ENCODE results near the gene TRPM3.

Gene TRPM3

GRCh38 chr9:70533492-70533891 is 587.9 kb downstream of the TRPM3 start:
- Histone ChIP-seq H3K4me3 (ENCODE audit: extremely low read depth, insufficient read depth, low read length, poor library complexity, severe bottlenecking) (no peak overlapping the region), H3K4me1 (ENCODE audit: control insufficient read depth, insufficient read depth, low read length, poor library complexity, severe bottlenecking) (no peaks in the 10 kb centered on the region), H3K27ac (ENCODE audit: low read depth, low read length, severe bottlenecking) (no peak overlapping the region), H3K9me3 (ENCODE audit: control insufficient read depth, low read length) (no peaks in the 10 kb centered on the region), H3K36me3 (ENCODE audit: control insufficient read depth, insufficient read depth, low read length) (no peaks in the 10 kb centered on the region)
- WGBS, 2 experiments (ENCODE audit: insufficient coverage in 2 of 2), result 75 to 98% methylated on average over 3 to 5 of the region's 5 CpGs

- Histone ChIP-seq H3K27ac (ENCODE audit: low read depth, low read length, severe bottlenecking) (no peak overlapping the region), H3K4me3 (ENCODE audit: extremely low read depth, insufficient read depth, low read length, poor library complexity, severe bottlenecking) (no peak overlapping the region), H3K4me1 (ENCODE audit: control insufficient read depth, insufficient read depth, low read length, poor library complexity, severe bottlenecking) (no peaks in the 10 kb centered on the region), H3K36me3 (ENCODE audit: control insufficient read depth, insufficient read depth, low read length) (no peaks in the 10 kb centered on the region), H3K9me3 (ENCODE audit: control insufficient read depth, low read length) (no peaks in the 10 kb centered on the region)
- 90 to 95% methylated on average over 4 to 6 of the region's 6 CpGs for WGBS, 2 experiments (ENCODE audit: insufficient coverage in 2 of 2)
These were observed 588.7 kb downstream of the TRPM3 start for GRCh38 chr9:70532716-70533115.

- no peak overlapping the region for H3K4me3 ChIP-seq (ENCODE audit: extremely low read depth, insufficient read depth, low read length, poor library complexity, severe bottlenecking)
- H3K27ac ChIP-seq (ENCODE audit: low read depth, low read length, severe bottlenecking), result no peak overlapping the region
- H3K9me3 ChIP-seq (ENCODE audit: control insufficient read depth, low read length), result no peaks in the 10 kb centered on the region
- H3K36me3 ChIP-seq (ENCODE audit: control insufficient read depth, insufficient read depth, low read length), result no peaks in the 10 kb centered on the region
- WGBS, 2 experiments (ENCODE audit: insufficient coverage in 2 of 2), result 71 to 100% methylated on average over 1 of the region's 1 CpG
- no peaks in the 10 kb centered on the region for H3K4me1 ChIP-seq (ENCODE audit: control insufficient read depth, insufficient read depth, low read length, poor library complexity, severe bottlenecking)
These were observed 590.1 kb downstream of the TRPM3 start for GRCh38 chr9:70531311-70531710.

GRCh38 chr9:70530716-70531115 is 590.7 kb downstream of the TRPM3 start:
- H3K4me1 ChIP-seq (ENCODE audit: control insufficient read depth, insufficient read depth, low read length, poor library complexity, severe bottlenecking), result no peaks in the 10 kb centered on the region
- H3K36me3 ChIP-seq (ENCODE audit: control insufficient read depth, insufficient read depth, low read length), result no peaks in the 10 kb centered on the region
- no peak overlapping the region for H3K27ac ChIP-seq (ENCODE audit: low read depth, low read length, severe bottlenecking)
- H3K4me3 ChIP-seq (ENCODE audit: extremely low read depth, insufficient read depth, low read length, poor library complexity, severe bottlenecking), result no peak overlapping the region
- 95 to 100% methylated on average over 3 to 4 of the region's 5 CpGs for WGBS, 2 experiments (ENCODE audit: insufficient coverage in 2 of 2)
- H3K9me3 ChIP-seq (ENCODE audit: control insufficient read depth, low read length), result no peaks in the 10 kb centered on the region

- 92 to 94% methylated on average over 7 of the region's 7 CpGs for WGBS, 2 experiments (ENCODE audit: insufficient coverage in 2 of 2)
- Histone ChIP-seq H3K27ac (ENCODE audit: low read depth, low read length, severe bottlenecking) (no peak overlapping the region), H3K9me3 (ENCODE audit: control insufficient read depth, low read length) (peaks cover 3% of the 10 kb centered on the region), H3K4me3 (ENCODE audit: extremely low read depth, insufficient read depth, low read length, poor library complexity, severe bottlenecking) (no peak overlapping the region), H3K4me1 (ENCODE audit: control insufficient read depth, insufficient read depth, low read length, poor library complexity, severe bottlenecking) (no peaks in the 10 kb centered on the region), H3K36me3 (ENCODE audit: control insufficient read depth, insufficient read depth, low read length) (no peaks in the 10 kb centered on the region)
These were observed 591.6 kb downstream of the TRPM3 start for GRCh38 chr9:70529833-70530232.

- Histone ChIP-seq H3K27ac (ENCODE audit: low read depth, low read length, severe bottlenecking) (no peak overlapping the region), H3K36me3 (ENCODE audit: control insufficient read depth, insufficient read depth, low read length) (no peaks in the 10 kb centered on the region), H3K4me1 (ENCODE audit: control insufficient read depth, insufficient read depth, low read length, poor library complexity, severe bottlenecking) (no peaks in the 10 kb centered on the region), H3K9me3 (ENCODE audit: control insufficient read depth, low read length) (peaks cover 3% of the 10 kb centered on the region), H3K4me3 (ENCODE audit: extremely low read depth, insufficient read depth, low read length, poor library complexity, severe bottlenecking) (no peak overlapping the region)
- WGBS, 2 experiments (ENCODE audit: insufficient coverage in 2 of 2), result 93 to 100% methylated on average over 3 to 5 of the region's 6 CpGs
These were observed 592.0 kb downstream of the TRPM3 start for GRCh38 chr9:70529377-70529776.

GRCh38 chr9:70526902-70527301 is 594.5 kb downstream of the TRPM3 start:
- 67% methylated on average over 1 of the region's 2 CpGs; no CpG with 5 or more reads in 1 of the 2 experiments for WGBS, 2 experiments (ENCODE audit: insufficient coverage in 2 of 2)
- H3K27ac ChIP-seq (ENCODE audit: low read depth, low read length, severe bottlenecking), result no peak overlapping the region
- H3K36me3 ChIP-seq (ENCODE audit: control insufficient read depth, insufficient read depth, low read length), result no peaks in the 10 kb centered on the region
- H3K4me3 ChIP-seq (ENCODE audit: extremely low read depth, insufficient read depth, low read length, poor library complexity, severe bottlenecking), result no peak overlapping the region
- peaks cover 3% of the 10 kb centered on the region for H3K9me3 ChIP-seq (ENCODE audit: control insufficient read depth, low read length)
- no peaks in the 10 kb centered on the region for H3K4me1 ChIP-seq (ENCODE audit: control insufficient read depth, insufficient read depth, low read length, poor library complexity, severe bottlenecking)

- 80 to 100% methylated on average over 1 of the region's 1 CpG for WGBS, 2 experiments (ENCODE audit: insufficient coverage in 2 of 2)
- no peak overlapping the region for H3K27ac ChIP-seq (ENCODE audit: low read depth, low read length, severe bottlenecking)
- peaks cover 3% of the 10 kb centered on the region for H3K9me3 ChIP-seq (ENCODE audit: control insufficient read depth, low read length)
- H3K4me3 ChIP-seq (ENCODE audit: extremely low read depth, insufficient read depth, low read length, poor library complexity, severe bottlenecking), result no peak overlapping the region
- no peaks in the 10 kb centered on the region for H3K4me1 ChIP-seq (ENCODE audit: control insufficient read depth, insufficient read depth, low read length, poor library complexity, severe bottlenecking)
- no peaks in the 10 kb centered on the region for H3K36me3 ChIP-seq (ENCODE audit: control insufficient read depth, insufficient read depth, low read length)
These were observed 595.9 kb downstream of the TRPM3 start for GRCh38 chr9:70525519-70525918.

GRCh38 chr9:70519912-70520724 is 601.3 kb downstream of the TRPM3 start:
- H3K4me3 ChIP-seq (ENCODE audit: extremely low read depth, insufficient read depth, low read length, poor library complexity, severe bottlenecking), result no peak overlapping the region
- H3K4me1 ChIP-seq (ENCODE audit: control insufficient read depth, insufficient read depth, low read length, poor library complexity, severe bottlenecking), result no peaks in the 10 kb centered on the region
- H3K36me3 ChIP-seq (ENCODE audit: control insufficient read depth, insufficient read depth, low read length), result no peaks in the 10 kb centered on the region
- WGBS, 2 experiments (ENCODE audit: insufficient coverage in 2 of 2), result 87 to 91% methylated on average over 10 of the region's 11 CpGs
- H3K9me3 ChIP-seq (ENCODE audit: control insufficient read depth, low read length), result peaks cover 2% of the 10 kb centered on the region
- no peak overlapping the region for H3K27ac ChIP-seq (ENCODE audit: low read depth, low read length, severe bottlenecking)

- no CpG with 5 or more reads among the region's 1 CpG for WGBS, 2 experiments (ENCODE audit: insufficient coverage in 2 of 2)
These were observed 603.4 kb downstream of the TRPM3 start for GRCh38 chr9:70517926-70518610.

GRCh38 chr9:70514273-70514672 is 607.1 kb downstream of the TRPM3 start:
- Histone ChIP-seq H3K4me3 (ENCODE audit: extremely low read depth, insufficient read depth, low read length, poor library complexity, severe bottlenecking) (no peak overlapping the region), H3K4me1 (ENCODE audit: control insufficient read depth, insufficient read depth, low read length, poor library complexity, severe bottlenecking) (no peaks in the 10 kb centered on the region), H3K36me3 (ENCODE audit: control insufficient read depth, insufficient read depth, low read length) (no peaks in the 10 kb centered on the region), H3K27ac (ENCODE audit: low read depth, low read length, severe bottlenecking) (no peak overlapping the region), H3K9me3 (ENCODE audit: control insufficient read depth, low read length) (no peaks in the 10 kb centered on the region)
- WGBS, 2 experiments (ENCODE audit: insufficient coverage in 2 of 2), result 90 to 92% methylated on average over 1 to 2 of the region's 2 CpGs

More at GRCh38 chr9:70517926-70518610, 603.4 kb downstream of the TRPM3 start:
- no peaks in the 10 kb centered on the region for H3K36me3 ChIP-seq (ENCODE audit: control insufficient read depth, insufficient read depth, low read length)
- no peak overlapping the region for H3K4me3 ChIP-seq (ENCODE audit: extremely low read depth, insufficient read depth, low read length, poor library complexity, severe bottlenecking)
- H3K27ac ChIP-seq (ENCODE audit: low read depth, low read length, severe bottlenecking), result no peak overlapping the region
- no peaks in the 10 kb centered on the region for H3K4me1 ChIP-seq (ENCODE audit: control insufficient read depth, insufficient read depth, low read length, poor library complexity, severe bottlenecking)
- H3K9me3 ChIP-seq (ENCODE audit: control insufficient read depth, low read length), result no peaks in the 10 kb centered on the region
